ENCODE data around the gene C16orf86.

The C16orf86 gene

GRCh38 chr16:67702130-67702529 is 35.5 kb downstream of the C16orf86 start:
- no peaks in the 10 kb centered on the region for H3K27me3 ChIP-seq (replicated peaks; ENCODE audit: insufficient read depth, low read length)

GRCh38 chr16:67703626-67704025 is 37.0 kb downstream of the C16orf86 start:
- H3K4me2 ChIP-seq (ENCODE audit: low read depth, low read length), result no peak overlapping the region
- no peaks in the 10 kb centered on the region for H3K27me3 ChIP-seq (replicated peaks; ENCODE audit: insufficient read depth, low read length)
- DNase-seq, result no peak
- H3K36me3 ChIP-seq (replicated peaks; ENCODE audit: insufficient read depth, low read length), result no peaks in the 10 kb centered on the region; the same call in 1 of the 2 replicates
- no peaks in the 10 kb centered on the region for H3K4me1 ChIP-seq (ENCODE audit: low read length)
- H3K27ac ChIP-seq (ENCODE audit: low read length), result no peak overlapping the region
- no peaks in the 10 kb centered on the region for H3K9me2 ChIP-seq (replicated peaks; ENCODE audit: insufficient read depth, low read length)
- H3K4me3 ChIP-seq (ENCODE audit: low read length), result no peak overlapping the region
- no peaks in the 10 kb centered on the region for H4K20me1 ChIP-seq (ENCODE audit: insufficient read depth, low read length)
- H3K79me2 ChIP-seq (ENCODE audit: low read length), result peaks cover 25% of the 10 kb centered on the region
- no peak for TF ChIP-seq CTCF (IDR thresholded peaks at IDR 0.05; ENCODE audit: low read length)
- TF ChIP-seq EZH2phosphoT487 (IDR thresholded peaks at IDR 0.05; ENCODE audit: low read length), result no peak
- TF ChIP-seq EZH2 (optimal IDR thresholded peaks at IDR 0.05; ENCODE audit: low read depth, low read length), result no peak
- H2AFZ ChIP-seq (ENCODE audit: low read length), result no peak overlapping the region
- no peaks in the 10 kb centered on the region for H3K9me3 ChIP-seq (replicated peaks; ENCODE audit: insufficient read depth, low read length)
- no peaks in the 10 kb centered on the region for H3F3A ChIP-seq (ENCODE audit: insufficient read depth, low read length)
- H3K9ac ChIP-seq (ENCODE audit: low read length), result no peak overlapping the region

More at GRCh38 chr16:67702130-67702529, 35.5 kb downstream of the C16orf86 start:
- no peaks in the 10 kb centered on the region; the same call in 1 of the 2 replicates for H3K36me3 ChIP-seq (replicated peaks; ENCODE audit: insufficient read depth, low read length)
- no peak overlapping the region for H3K4me2 ChIP-seq (ENCODE audit: low read depth, low read length)
- peaks cover 16% of the 10 kb centered on the region for H3K79me2 ChIP-seq (ENCODE audit: low read length)
- H2AFZ ChIP-seq (ENCODE audit: low read length), result no peak overlapping the region
- no peak for DNase-seq
- H3K9me3 ChIP-seq (replicated peaks; ENCODE audit: insufficient read depth, low read length), result no peaks in the 10 kb centered on the region
- no peaks in the 10 kb centered on the region for H3F3A ChIP-seq (ENCODE audit: insufficient read depth, low read length)
- no peaks in the 10 kb centered on the region for H3K4me1 ChIP-seq (ENCODE audit: low read length)
- TF ChIP-seq EZH2 (optimal IDR thresholded peaks at IDR 0.05; ENCODE audit: low read depth, low read length), result no peak
- TF ChIP-seq CTCF (IDR thresholded peaks at IDR 0.05; ENCODE audit: low read length), result no peak
- TF ChIP-seq EZH2phosphoT487 (IDR thresholded peaks at IDR 0.05; ENCODE audit: low read length), result no peak
- no peaks in the 10 kb centered on the region for H4K20me1 ChIP-seq (ENCODE audit: insufficient read depth, low read length)
- no peak overlapping the region for H3K4me3 ChIP-seq (ENCODE audit: low read length)
- H3K9ac ChIP-seq (ENCODE audit: low read length), result no peak overlapping the region
- no peak overlapping the region for H3K27ac ChIP-seq (ENCODE audit: low read length)
- no peaks in the 10 kb centered on the region for H3K9me2 ChIP-seq (replicated peaks; ENCODE audit: insufficient read depth, low read length)

DNA sequence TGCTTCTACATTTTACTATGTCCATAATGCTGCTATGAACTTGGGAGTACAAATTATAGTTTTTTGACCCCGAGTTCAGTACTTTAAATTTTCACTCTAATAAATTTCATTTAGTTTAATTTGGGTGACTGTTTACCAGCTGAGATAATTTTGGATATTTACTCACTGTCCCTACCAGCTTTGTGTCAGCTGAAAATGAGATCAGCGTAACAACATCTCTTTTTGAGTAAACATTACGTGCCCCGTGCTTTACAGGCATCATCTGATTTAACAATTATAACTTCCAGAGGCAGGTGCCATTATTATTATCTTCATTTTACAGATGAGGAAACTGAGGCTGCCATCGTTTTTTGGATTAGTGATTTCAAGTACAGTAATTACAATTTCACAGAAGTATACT is 37.5 kb downstream of the C16orf86 start:
- Histone ChIP-seq H3K36me3 (replicated peaks; ENCODE audit: insufficient read depth, low read length) (no peaks in the 10 kb centered on the region; the same call in 1 of the 2 replicates), H3K27me3 (replicated peaks; ENCODE audit: insufficient read depth, low read length) (no peaks in the 10 kb centered on the region), H3K4me2 (ENCODE audit: low read depth, low read length) (no peak overlapping the region), H3K4me1 (ENCODE audit: low read length) (no peaks in the 10 kb centered on the region), H3K4me3 (ENCODE audit: low read length) (no peak overlapping the region), H3F3A (ENCODE audit: insufficient read depth, low read length) (no peaks in the 10 kb centered on the region), H2AFZ (ENCODE audit: low read length) (no peak overlapping the region), H3K9me2 (replicated peaks; ENCODE audit: insufficient read depth, low read length) (no peaks in the 10 kb centered on the region), H3K79me2 (ENCODE audit: low read length) (peaks cover 28% of the 10 kb centered on the region), H4K20me1 (ENCODE audit: insufficient read depth, low read length) (no peaks in the 10 kb centered on the region), H3K9me3 (replicated peaks; ENCODE audit: insufficient read depth, low read length) (no peaks in the 10 kb centered on the region), H3K27ac (ENCODE audit: low read length) (no peak overlapping the region), H3K9ac (ENCODE audit: low read length) (no peak overlapping the region)
- no peak for DNase-seq
- TF ChIP-seq CTCF (IDR thresholded peaks at IDR 0.05; ENCODE audit: low read length), result no peak
- TF ChIP-seq EZH2 (optimal IDR thresholded peaks at IDR 0.05; ENCODE audit: low read depth, low read length), result no peak
- no peak for TF ChIP-seq EZH2phosphoT487 (IDR thresholded peaks at IDR 0.05; ENCODE audit: low read length)

Data from MM.1S (cell line).